Stomach (tissue), 9 donors: ENCODE measurements around the gene GPR35. TPM values are rescaled to one million over a fixed set of nuclear protein-coding genes. Genes with fewer than 3 reads are reported as not detected.

ENCODE experiments used
- DNase-seq, 2 donors: peaks; one replicate each; pipeline versions ENCODE4 v3.0.0 to v3.0.0-alpha.2; 2013 to 2019
- H3K27ac ChIP-seq, 5 donors: fragments of 200-600 bp in 4 of 5; sonication (generic) in 4 of 5; one replicate each; pipeline ENCODE4 v1.5.1; 2013 to 2019; ENCODE audit warnings: mild to moderate bottlenecking in 1 of 5, moderate library complexity in 1 of 5
- H3K27me3 ChIP-seq, 3 donors: fragments of 200-600 bp; sonication (generic); one replicate each; pipeline ENCODE4 v1.5.1; 2017 to 2019; ENCODE audit warnings: mixed run types in 1 of 3
- H3K36me3 ChIP-seq, 4 donors: fragments of 200-600 bp; sonication (generic); 1 replicate in 3 of 4; 2 replicates in 1 of 4; pipeline ENCODE4 v1.5.1; 2016 to 2019
- H3K4me1 ChIP-seq, 4 donors: fragments of 200-600 bp; sonication (generic); one replicate each; pipeline ENCODE4 v1.5.1; 2016 to 2019
- H3K4me3 ChIP-seq, 4 donors: fragments of 200-600 bp; sonication (generic) in 3 of 4; one replicate each; pipeline ENCODE4 v1.5.1; 2016 to 2019; ENCODE audit warnings: mild to moderate bottlenecking in 1 of 4
- H3K9me3 ChIP-seq, 4 donors: fragments of 200-600 bp; sonication (generic); one replicate each; pipeline ENCODE4 v1.5.1; 2016 to 2019
- CTCF ChIP-seq, 7 experiments: fragments of 450-650 bp in 4 of 7; fragments of 200-600 bp in 3 of 7; sonication (generic) in 3 of 7; IDR thresholded peaks; one replicate each; pipeline ENCODE4 v1.5.1; 2016 to 2019; ENCODE audit warnings: antibody characterized with exemption in 7 of 7, control low read depth in 2 of 7, mild to moderate bottlenecking in 1 of 7
- EP300 ChIP-seq: sonication (generic); formaldehyde crosslinking; IDR thresholded peaks from one replicate; pipeline ENCODE4 v1.6.1; 2017; ENCODE audit warnings: antibody characterized with exemption
- POLR2A ChIP-seq, 4 donors: fragments of 450-650 bp; IDR thresholded peaks; one replicate each; pipeline ENCODE4 v1.6.1; 2016; ENCODE audit warnings: antibody characterized with exemption in 4 of 4, control low read depth in 2 of 4, mild to moderate bottlenecking in 1 of 4, moderate library complexity in 1 of 4
- POLR2AphosphoS5 ChIP-seq, 3 donors: sonication (generic); formaldehyde crosslinking; IDR thresholded peaks; one replicate each; pipeline ENCODE4 v1.6.1; 2016; ENCODE audit warnings: antibody characterized with exemption in 3 of 3
- WGBS, 5 donors: extraction: QIAGEN DNeasy Blood & Tissue Kit in 3 of 5; methylation state at CpG; one replicate each; pipeline versions ENCODE4 v1.1.5 to v1.1.7; 2013 to 2018; 5-methylcytosine and 5-hydroxymethylcytosine counted together
- intact Hi-C: fragments of 100-400 bp; cut with DNase I; formaldehyde crosslinking; loops from one replicate; pipeline ENCODE4 v1.15.1; 2023; ENCODE audit warnings: low total_unique reads
- polyA plus RNA-seq, 3 donors: library from polyadenylated mRNA; stranded (reverse); fragments of 200-250 nt; gene quantifications; one replicate each; pipeline ENCODE4 v1.2.3, GENCODE V29; 2013
- total RNA-seq, 5 donors: library from RNA; depleted of rRNA; stranded (reverse); fragments of >200 nt; gene quantifications; one replicate each; pipeline versions ENCODE4 v1.1.0 to v1.2.3, GENCODE V29; 2014 to 2016
- donor health status: healthy with polysubstance abuse.
- donor health status: Bipolar disorder and iron deficiency.
- donor health status: healthy.

GPR35 gene
- total and polyA plus RNA-seq, 8 donors = 8.5 to 68.9 (median 12.9) TPM

GRCh38 chr2:240603081-240603835 lies 22.0 kb upstream of the GPR35 start:
- Histone ChIP-seq H3K4me1 (peaks cover 8 to 27% (median 23%) of the 10 kb centered on the region in 4 donors), H3K9me3 (no peaks in the 10 kb centered on the region), H3K27me3 (no peaks in the 10 kb centered on the region), H3K4me3 (no peak overlapping the region), H3K36me3 (peaks cover 4 to 48% (median 31%) of the 10 kb centered on the region in 4 donors), H3K27ac (peak overlapping the region in 1 of 5 donors; percentile 83)
- DNase-seq = no peak
- TF ChIP-seq POLR2A (IDR thresholded peaks at IDR 0.05) (no peak), EP300 (no peak), POLR2AphosphoS5 (IDR thresholded peaks at IDR 0.05) (no peak), CTCF (IDR thresholded peaks at IDR 0.05) (no peak)
- intact Hi-C loops = no loop called here
- WGBS, 5 donors = 78 to 85% (median 82%) methylated on average over 15 to 22 of the region's 22 CpGs

GRCh38 chr2:240603846-240604245 lies 21.4 kb upstream of the GPR35 start:
- no peak for DNase-seq
- Histone ChIP-seq H3K27ac (peak overlapping the region in 3 of 5 donors; percentile 70 to 84 (median 83)), H3K36me3 (peaks cover 0 to 42% (median 25%) of the 10 kb centered on the region in 4 donors), H3K4me3 (no peak overlapping the region), H3K4me1 (peaks cover 8 to 27% (median 23%) of the 10 kb centered on the region in 4 donors), H3K27me3 (no peaks in the 10 kb centered on the region), H3K9me3 (no peaks in the 10 kb centered on the region)
- TF ChIP-seq EP300 = no peak
- intact Hi-C loops = no loop called here
- 71 to 86% (median 79%) methylated on average over 7 to 10 of the region's 10 CpGs for WGBS, 5 donors

DNA sequence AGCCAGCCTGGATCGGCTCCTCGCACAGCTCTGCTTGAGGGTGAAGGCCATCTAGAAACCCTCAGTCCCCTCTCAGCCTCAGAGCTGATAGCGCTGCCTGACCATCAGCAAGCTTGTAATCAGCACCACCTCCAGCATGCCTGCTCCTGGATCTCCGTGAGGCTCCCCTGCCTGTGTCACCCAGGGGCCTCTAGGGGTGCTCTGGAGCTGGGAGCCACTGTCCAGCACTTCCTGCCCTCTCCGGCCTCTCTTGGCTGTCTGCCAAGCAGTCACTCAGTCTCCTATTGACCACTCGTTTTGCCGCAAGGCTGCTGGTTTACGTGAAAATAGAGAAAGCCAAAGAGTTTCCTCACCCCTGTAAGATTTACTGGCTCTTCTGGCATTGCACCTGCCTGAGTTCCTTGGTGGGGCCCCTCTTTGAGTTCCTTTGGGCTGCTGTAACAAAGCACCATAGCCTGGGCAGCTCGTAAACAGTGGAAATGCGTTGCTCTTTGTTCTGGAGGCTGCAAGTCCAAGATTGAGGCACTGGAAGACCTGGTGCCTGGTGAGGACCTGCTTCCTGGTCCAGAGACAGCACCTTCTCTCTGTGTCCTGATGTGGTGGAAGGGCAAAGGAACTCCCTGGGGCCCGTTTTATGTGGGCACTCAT lies 20.9 kb upstream of the GPR35 start:
- Histone ChIP-seq H3K36me3 (peaks cover 0 to 36% (median 20%) of the 10 kb centered on the region in 4 donors), H3K4me3 (no peak overlapping the region), H3K4me1 (peaks cover 8 to 27% (median 23%) of the 10 kb centered on the region in 4 donors), H3K27ac (peak overlapping the region; percentile 66 to 84 (median 78)), H3K27me3 (no peaks in the 10 kb centered on the region), H3K9me3 (no peaks in the 10 kb centered on the region)
- WGBS, 5 donors = 15 to 27% (median 21%) methylated on average over 4 to 11 of the region's 11 CpGs
- DNase-seq = peak; percentile 90
- TF ChIP-seq CTCF (IDR thresholded peaks at IDR 0.05) = peak in 5 of 7 experiments; percentile 57 to 65 (median 60)
- TF ChIP-seq EP300 = no peak
- peak in 1 of 3 donors; percentile 64 for TF ChIP-seq POLR2AphosphoS5 (IDR thresholded peaks at IDR 0.05)
- TF ChIP-seq POLR2A (IDR thresholded peaks at IDR 0.05) = no peak
- intact Hi-C loops = no loop called here

- TF ChIP-seq CTCF (IDR thresholded peaks at IDR 0.05) (no peak), POLR2A (IDR thresholded peaks at IDR 0.05) (peak in 1 of 4 donors; percentile 14), POLR2AphosphoS5 (IDR thresholded peaks at IDR 0.05) (peak in 2 of 3 donors; percentile 75 to 78)
- H3K36me3 ChIP-seq = peaks cover 0 to 29% (median 12%) of the 10 kb centered on the region in 4 donors
- no peaks in the 10 kb centered on the region for H3K9me3 ChIP-seq
- H3K27ac ChIP-seq = peak overlapping the region; percentile 66 to 84 (median 78)
- H3K4me1 ChIP-seq = peaks cover 8 to 27% (median 23%) of the 10 kb centered on the region in 4 donors
- peak overlapping the region; percentile 16 to 44 (median 22) for H3K4me3 ChIP-seq
- intact Hi-C loops = no loop called here
- H3K27me3 ChIP-seq = no peaks in the 10 kb centered on the region
- DNase-seq = peak; percentile 71 to 81
- 44 to 60% (median 49%) methylated on average over 14 to 19 of the region's 19 CpGs for WGBS, 5 donors
These were observed 20.2 kb upstream of the GPR35 start for GRCh38 chr2:240604939-240605716.
